ENCODE data around the gene ACLY. TPM values are rescaled to one million over a fixed set of nuclear protein-coding genes. Genes with fewer than 3 reads are reported as not detected.

ACLY gene
- total RNA-seq (ENCODE audit: low replicate concordance): 64.1 and 159 TPM in 2 replicates

DNA sequence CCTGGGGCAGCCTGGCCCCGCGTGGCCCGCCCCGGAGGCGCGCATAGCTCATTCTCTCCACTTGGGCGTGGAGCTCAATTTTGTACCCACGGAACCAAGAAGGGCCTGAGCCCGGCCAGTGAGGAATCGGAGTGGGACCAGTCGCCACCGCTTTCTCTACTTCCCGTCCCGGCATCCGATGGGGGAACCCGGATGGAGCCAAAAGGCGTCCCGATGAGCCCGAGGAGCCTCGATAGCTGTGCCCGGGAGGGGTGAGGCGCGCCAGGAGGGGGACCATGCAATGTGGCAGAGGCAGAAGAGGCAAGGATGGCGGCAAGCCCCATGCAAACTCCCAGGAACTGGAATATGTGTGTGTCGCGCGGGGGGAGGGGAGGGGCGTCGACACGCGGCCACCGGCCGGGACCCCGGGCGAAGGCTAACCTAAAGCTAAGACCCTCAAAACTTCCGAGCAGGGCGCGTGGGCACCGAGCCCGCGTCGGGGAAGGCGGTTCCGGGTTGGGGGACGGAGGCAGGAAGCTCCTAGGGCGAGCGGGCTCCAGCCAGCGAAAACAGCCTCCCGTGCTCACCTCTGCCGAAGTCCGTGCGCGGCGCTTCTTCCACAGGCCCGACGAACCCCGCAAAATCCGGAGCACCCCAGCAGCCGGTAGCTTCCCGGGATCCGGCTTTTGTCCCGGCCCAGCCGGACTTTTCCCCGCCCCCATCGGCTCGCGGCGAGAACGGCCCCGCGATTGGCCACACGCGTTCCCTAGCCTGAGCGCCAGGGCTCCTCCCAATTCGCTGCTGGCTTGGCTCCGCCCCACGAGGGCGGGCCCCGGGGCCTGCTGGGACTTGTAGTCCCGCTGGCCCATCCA is at the start of gene ACLY:
TSS of gene ACLY (minus strand) at position 638 of the 851 bp plus-strand sequence. CDS start 5,078 bp downstream, outside the sequence.
- TF ChIP-seq, protein P1, sequence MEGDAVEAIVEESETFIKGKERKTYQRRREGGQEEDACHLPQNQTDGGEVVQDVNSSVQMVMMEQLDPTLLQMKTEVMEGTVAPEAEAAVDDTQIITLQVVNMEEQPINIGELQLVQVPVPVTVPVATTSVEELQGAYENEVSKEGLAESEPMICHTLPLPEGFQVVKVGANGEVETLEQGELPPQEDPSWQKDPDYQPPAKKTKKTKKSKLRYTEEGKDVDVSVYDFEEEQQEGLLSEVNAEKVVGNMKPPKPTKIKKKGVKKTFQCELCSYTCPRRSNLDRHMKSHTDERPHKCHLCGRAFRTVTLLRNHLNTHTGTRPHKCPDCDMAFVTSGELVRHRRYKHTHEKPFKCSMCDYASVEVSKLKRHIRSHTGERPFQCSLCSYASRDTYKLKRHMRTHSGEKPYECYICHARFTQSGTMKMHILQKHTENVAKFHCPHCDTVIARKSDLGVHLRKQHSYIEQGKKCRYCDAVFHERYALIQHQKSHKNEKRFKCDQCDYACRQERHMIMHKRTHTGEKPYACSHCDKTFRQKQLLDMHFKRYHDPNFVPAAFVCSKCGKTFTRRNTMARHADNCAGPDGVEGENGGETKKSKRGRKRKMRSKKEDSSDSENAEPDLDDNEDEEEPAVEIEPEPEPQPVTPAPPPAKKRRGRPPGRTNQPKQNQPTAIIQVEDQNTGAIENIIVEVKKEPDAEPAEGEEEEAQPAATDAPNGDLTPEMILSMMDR (IDR thresholded peaks at IDR 0.05; ENCODE audit: insufficient read depth, low read length): no peak
- DNase-seq (ENCODE audit: low read depth): peak; percentile 95
- peak within 1 kb of the TSS; percentile 95 for H3K4me3 ChIP-seq (ENCODE audit: low read depth, low read length)

DNA sequence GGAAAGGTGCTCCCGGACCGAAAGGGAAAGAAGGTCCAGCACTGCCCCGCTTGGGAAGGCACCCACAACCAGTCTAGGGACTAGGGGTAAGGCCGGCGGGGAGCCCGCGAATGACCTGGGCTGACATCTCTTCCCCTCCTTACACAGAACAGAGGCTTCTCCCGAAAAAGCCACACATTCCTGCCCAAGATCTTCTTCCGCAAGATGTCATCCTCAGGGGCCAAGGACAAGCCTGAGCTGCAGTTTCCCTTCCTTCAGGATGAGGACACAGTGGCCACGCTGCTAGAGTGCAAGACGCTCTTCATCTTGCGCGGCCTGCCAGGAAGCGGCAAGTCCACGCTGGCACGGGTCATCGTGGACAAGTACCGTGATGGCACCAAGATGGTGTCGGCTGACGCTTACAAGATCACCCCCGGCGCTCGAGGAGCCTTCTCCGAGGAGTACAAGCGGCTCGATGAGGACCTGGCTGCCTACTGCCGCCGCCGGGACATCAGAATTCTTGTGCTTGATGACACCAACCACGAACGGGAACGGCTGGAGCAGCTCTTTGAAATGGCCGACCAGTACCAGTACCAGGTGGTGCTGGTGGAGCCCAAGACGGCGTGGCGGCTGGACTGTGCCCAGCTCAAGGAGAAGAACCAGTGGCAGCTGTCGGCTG is 49.3 kb upstream of the ACLY start:
- TF ChIP-seq, protein P1 (IDR thresholded peaks at IDR 0.05; ENCODE audit: insufficient read depth, low read length): no peak
- no peak for DNase-seq (ENCODE audit: low read depth)
- peak overlapping the region; percentile 85 for H3K4me3 ChIP-seq (ENCODE audit: low read depth, low read length)

GRCh38 chr17:41967141-41967920 is 48.6 kb upstream of the ACLY start:
- peak; percentile 15 for DNase-seq (ENCODE audit: low read depth)
- peak overlapping the region; percentile 85 for H3K4me3 ChIP-seq (ENCODE audit: low read depth, low read length)
- TF ChIP-seq, protein P1 (IDR thresholded peaks at IDR 0.05; ENCODE audit: insufficient read depth, low read length): no peak

GRCh38 chr17:41966463-41967140 is 47.9 kb upstream of the ACLY start, which contains the start of gene CNP:
TSS of gene CNP (plus strand) at chr17:41966795. CDS start at chr17:41966885, 90 bp downstream.
- peak within 1 kb of the TSS; percentile 85 for H3K4me3 ChIP-seq (ENCODE audit: low read depth, low read length)
- TF ChIP-seq, protein P1 (IDR thresholded peaks at IDR 0.05; ENCODE audit: insufficient read depth, low read length): no peak
- DNase-seq (ENCODE audit: low read depth): peak; percentile 83

DNA sequence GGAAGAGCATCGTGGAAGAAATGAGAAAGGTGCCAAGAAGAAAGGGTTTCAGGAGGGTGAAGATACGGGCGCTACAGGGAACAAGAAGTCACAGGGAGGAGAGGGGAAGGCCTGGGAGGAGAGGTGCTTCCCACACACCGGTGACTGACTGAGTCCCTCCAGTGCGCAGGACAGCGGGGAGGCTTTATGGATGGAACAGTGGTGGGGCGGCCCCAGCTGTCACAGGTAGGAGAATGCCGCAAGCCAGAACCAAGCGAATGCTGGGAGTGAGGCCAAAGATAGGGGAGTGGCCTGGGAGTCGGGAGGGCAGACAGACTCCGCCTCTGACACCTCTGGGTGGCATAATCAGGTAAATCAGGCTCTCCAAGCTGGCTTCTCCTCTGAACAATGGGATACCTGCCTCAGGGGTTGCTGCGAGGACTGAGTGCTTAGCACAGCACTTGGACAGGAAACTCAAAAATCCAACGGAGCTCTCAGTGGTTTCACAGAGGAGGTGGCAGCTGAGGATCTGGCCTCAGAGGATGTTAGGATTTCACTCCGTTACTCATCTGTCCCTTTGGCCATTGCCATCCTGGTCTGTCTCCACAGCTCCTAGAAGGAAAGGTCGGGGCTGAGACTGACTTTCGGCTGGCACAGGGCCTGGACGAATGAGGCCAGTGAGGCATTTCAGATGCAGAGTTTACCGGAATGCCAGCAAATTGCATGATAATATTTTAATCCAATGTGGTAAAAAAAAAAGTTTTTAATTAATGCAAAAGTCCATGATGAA is 47.1 kb upstream of the ACLY start:
- TF ChIP-seq, protein P1 (IDR thresholded peaks at IDR 0.05; ENCODE audit: insufficient read depth, low read length): no peak
- peak; percentile 6 for DNase-seq (ENCODE audit: low read depth)
- H3K4me3 ChIP-seq (ENCODE audit: low read depth, low read length): peak overlapping the region; percentile 65
